Left forelimb (tissue), 1 donor: Measurements from ENCODE around the gene PPP2R2D.

ENCODE experiments used
- DNase-seq: peaks from one replicate; pipeline ENCODE4 v3.0.0-alpha.2; 2018; ENCODE audit warnings: low spot score

Gene PPP2R2D

GRCh38 chr10:131900350-131901152 is at the start of gene PPP2R2D:
PPP2R2D (plus strand) TSS chr10:131901008; CDS start chr10:131901149, 141 bp downstream.
- DNase-seq = peak; percentile 95

- no peak for DNase-seq
Measured at GRCh38 chr10:131851346-131851745, 49.5 kb upstream of the PPP2R2D start.

GRCh38 chr10:131852176-131852822 is 48.5 kb upstream of the PPP2R2D start:
- DNase-seq = no peak

GRCh38 chr10:131852823-131853609 is 47.8 kb upstream of the PPP2R2D start:
- peak; percentile 53 for DNase-seq

GRCh38 chr10:131853610-131853964 is 47.2 kb upstream of the PPP2R2D start:
- DNase-seq = no peak

GRCh38 chr10:131854579-131855335 is 46.1 kb upstream of the PPP2R2D start:
- peak; percentile 49 for DNase-seq

- peak; percentile 55 for DNase-seq
Measured at GRCh38 chr10:131855461-131856401, 45.1 kb upstream of the PPP2R2D start.

- DNase-seq = no peak
Measured at GRCh38 chr10:131856441-131857094, 44.2 kb upstream of the PPP2R2D start.

- DNase-seq = no peak
Measured at GRCh38 chr10:131857156-131858117, 43.4 kb upstream of the PPP2R2D start.

GRCh38 chr10:131858118-131858515 is 42.7 kb upstream of the PPP2R2D start:
- DNase-seq = peak; percentile 41

GRCh38 chr10:131858583-131859340 is 42.0 kb upstream of the PPP2R2D start:
- DNase-seq = peak; percentile 55

GRCh38 chr10:131859341-131860020 is 41.3 kb upstream of the PPP2R2D start:
- DNase-seq = no peak

GRCh38 chr10:131860311-131860710 is 40.5 kb upstream of the PPP2R2D start:
- DNase-seq = no peak

GRCh38 chr10:131860806-131861440 is 39.9 kb upstream of the PPP2R2D start:
- DNase-seq = no peak

GRCh38 chr10:131862548-131862947 is 38.3 kb upstream of the PPP2R2D start:
- no peak for DNase-seq

- peak; percentile 53 for DNase-seq
Measured at GRCh38 chr10:131865223-131865917, 35.4 kb upstream of the PPP2R2D start.

GRCh38 chr10:131866673-131867072 is 34.1 kb upstream of the PPP2R2D start:
- DNase-seq = peak; percentile 23
